Activated CD4-positive, alpha-beta T cell treated with anti-CD3 and anti-CD28 coated beads for 48 hours (primary cell): ENCODE data around the gene ANKIB1.

ENCODE experiments used
- DNase-seq: peaks from one replicate; pipeline ENCODE4 v3.0.0-alpha.2; 2020

ANKIB1 gene

GRCh38 chr7:92266415-92267241 is 20.9 kb downstream of the ANKIB1 start:
- DNase-seq: no peak

GRCh38 chr7:92268921-92269320 is 23.1 kb downstream of the ANKIB1 start:
- DNase-seq: no peak

DNA sequence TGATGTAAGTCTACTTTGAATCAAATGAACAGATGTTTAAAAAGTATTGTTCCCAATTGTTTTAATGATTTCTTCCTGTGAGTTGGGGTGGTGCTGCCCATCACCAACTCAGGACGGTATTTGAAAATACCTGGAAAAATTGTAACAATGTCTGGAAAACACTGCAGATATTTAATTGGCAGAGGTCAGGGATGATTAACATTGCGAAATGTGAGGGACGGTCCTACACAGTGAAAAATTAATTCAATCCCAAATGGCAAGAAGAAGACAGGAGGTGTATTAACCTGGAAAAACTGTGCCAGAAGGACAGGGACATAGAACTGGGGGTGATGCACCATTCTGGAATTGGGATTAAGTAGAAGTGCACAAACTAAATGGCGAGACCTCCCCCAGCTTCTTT is 29.6 kb downstream of the ANKIB1 start:
- DNase-seq: no peak

- no peak for DNase-seq
Measured at GRCh38 chr7:92276460-92276864, 30.7 kb downstream of the ANKIB1 start.

- no peak for DNase-seq
Measured at GRCh38 chr7:92279396-92280031, 33.7 kb downstream of the ANKIB1 start.

GRCh38 chr7:92281031-92281430 is 35.3 kb downstream of the ANKIB1 start:
- no peak for DNase-seq

DNA sequence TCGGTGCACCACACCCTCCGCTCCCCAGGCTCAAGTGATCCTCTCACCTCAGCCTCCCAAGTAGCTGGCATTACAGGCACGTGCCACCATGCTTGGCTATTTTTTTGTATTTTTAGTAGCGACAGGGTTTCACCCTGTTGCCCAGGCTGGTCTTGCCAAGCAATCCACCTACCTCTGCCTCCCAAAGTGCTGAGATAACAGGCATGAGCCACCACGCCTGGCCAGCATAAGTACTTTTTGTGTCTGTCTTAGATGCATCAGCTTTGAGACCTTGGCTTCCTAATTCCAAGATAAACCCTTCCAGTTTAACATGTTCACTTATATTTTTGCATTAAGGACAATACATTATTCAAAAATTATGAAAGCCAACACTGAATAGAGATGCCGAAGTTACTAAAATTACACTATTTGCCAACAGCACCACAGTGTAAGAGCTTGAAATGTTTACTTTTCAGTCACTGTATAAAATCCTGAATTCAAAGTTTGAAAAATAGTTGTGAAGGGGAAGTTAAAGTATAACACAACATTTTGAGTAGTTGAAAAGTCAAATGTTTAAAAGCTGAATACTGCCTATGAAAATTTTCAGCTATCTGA is 36.5 kb downstream of the ANKIB1 start:
- DNase-seq: no peak

DNA sequence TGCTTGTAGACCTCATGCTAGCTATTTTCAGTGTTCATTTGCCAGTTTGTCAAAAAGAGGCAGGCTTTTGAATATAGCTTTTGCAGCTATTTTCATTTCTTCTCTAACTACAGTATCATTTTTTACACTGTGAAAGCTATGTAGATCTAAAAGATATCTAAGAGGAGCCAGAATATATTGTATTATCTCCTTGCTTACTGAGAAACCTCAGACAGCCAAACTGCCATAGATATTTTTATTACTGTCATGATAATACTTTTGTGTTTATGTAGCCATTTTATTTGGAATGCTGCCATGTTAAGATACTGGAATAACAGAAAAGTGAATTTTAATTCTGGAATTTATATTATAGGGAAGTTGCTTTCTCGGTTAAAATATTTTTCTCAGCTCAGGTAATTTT is 37.2 kb downstream of the ANKIB1 start:
- no peak for DNase-seq

- DNase-seq: no peak
Measured at GRCh38 chr7:92289321-92289720, 43.5 kb downstream of the ANKIB1 start.

DNA sequence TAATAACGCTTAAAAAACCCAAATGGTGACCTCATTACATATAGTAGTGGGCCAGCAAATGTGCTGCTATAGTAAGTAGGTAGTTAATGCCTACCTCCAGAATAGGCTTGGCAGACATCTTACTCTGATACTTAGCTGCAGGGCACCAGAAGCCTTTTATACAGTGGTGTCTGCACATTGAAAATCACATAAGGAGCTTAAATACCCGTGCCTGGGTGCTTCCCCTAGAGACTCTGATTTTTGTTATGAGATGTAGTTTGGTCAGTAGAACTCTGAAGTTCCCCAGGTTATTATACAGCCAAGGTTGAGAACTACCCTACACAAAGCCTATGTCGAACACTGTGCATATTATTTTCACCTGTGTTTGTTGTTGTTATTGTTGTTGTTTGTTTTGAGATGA is 47.2 kb downstream of the ANKIB1 start:
- no peak for DNase-seq

DNA sequence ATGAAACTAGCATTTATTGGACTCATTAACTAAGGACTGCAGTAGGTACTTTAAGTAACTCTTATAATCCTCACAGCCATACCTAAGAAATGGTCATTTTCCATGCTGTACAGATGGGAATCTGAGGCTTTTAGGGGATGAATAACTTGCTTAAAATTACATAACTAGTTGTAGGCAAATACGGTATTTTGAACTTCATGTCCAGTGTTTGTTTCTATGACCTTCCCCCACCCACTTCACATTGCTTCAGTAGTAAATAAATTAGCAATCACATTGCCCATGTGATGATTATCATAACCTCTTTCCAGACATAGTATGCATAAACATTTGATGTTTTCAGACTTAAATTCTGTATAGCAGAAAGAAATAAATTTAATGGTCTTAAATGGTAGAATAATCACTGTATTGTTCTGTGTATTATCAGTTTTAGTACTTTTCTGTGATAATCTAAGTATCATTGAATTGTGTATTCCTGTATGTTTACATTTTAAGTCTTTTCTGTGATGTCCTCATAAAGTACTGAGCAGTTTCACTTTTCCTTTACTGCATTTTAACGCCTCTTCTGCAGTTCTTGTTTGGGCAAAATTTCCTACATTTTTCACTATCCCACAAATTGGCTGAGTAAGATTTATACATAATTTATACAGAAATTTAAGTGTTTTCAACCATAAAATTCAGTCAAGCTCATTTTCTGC is 48.3 kb downstream of the ANKIB1 start:
- no peak for DNase-seq

GRCh38 chr7:92295391-92295790 is 49.6 kb downstream of the ANKIB1 start:
- DNase-seq: no peak

GRCh38 chr7:92296235-92296634 is 50.5 kb downstream of the ANKIB1 start:
- no peak for DNase-seq

GRCh38 chr7:92296880-92297445 is 51.2 kb downstream of the ANKIB1 start:
- DNase-seq: no peak

- DNase-seq: no peak
Measured at GRCh38 chr7:92297736-92298135, 52.0 kb downstream of the ANKIB1 start.

DNA sequence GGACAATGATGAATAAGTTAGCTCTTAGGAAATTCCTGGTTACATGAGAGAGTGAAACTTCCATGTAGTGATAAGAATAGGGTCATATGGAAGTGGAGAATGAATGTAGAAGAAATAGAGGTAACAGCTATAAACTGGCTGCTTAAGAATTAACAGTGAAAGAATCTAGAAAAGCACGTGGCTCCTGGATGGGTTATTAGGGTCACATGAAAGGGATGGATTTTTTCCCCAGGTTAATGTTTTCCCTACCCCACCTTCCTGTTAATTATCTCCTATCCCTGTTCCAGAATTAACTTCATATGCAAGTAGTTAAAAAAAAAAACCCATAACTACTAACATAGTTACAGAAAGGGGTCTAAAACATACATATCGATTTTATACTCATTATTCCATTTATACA is 58.0 kb downstream of the ANKIB1 start:
- no peak for DNase-seq

GRCh38 chr7:92304406-92304893 is 58.7 kb downstream of the ANKIB1 start:
- no peak for DNase-seq

DNA sequence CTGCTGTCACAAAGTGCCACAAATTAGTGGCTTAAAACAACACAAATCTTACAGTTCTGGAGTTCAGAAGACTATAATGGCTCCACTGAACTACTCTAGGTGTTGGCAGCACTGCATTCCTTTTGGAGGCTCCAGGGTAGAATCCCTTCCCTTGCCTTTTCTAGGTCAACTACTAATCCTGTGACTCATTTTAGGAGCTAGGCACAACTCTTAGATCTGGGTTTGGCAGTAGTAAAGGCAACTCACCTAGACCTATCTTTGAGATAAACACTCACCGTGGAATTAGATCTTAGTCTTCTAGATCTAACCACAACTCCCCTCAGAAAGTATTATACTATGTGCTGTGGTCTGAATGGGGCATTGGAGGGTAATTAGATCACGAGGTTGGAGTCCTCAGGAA is 60.4 kb downstream of the ANKIB1 start:
- DNase-seq: no peak

DNA sequence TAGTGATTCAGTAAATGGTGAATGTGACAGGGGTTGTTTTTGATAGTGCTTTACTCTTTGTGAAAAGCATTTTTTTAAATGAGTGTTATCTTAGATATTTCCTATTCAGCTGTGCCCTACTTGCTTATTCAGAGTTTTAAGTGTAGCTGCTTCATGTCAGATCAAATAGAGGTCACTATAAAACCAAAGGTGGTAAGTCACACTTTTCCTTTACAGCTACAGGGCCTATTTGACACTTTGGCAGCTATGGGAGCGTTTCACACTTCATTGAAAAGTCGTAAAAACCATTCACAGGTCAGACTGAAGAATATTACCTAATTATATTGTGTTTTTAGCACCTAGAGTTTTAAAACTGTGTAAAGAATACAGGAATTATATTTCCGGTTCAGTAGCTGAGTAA is 67.3 kb downstream of the ANKIB1 start:
- no peak for DNase-seq

- no peak for DNase-seq
Measured at GRCh38 chr7:92319243-92319642, 73.5 kb downstream of the ANKIB1 start.

DNA sequence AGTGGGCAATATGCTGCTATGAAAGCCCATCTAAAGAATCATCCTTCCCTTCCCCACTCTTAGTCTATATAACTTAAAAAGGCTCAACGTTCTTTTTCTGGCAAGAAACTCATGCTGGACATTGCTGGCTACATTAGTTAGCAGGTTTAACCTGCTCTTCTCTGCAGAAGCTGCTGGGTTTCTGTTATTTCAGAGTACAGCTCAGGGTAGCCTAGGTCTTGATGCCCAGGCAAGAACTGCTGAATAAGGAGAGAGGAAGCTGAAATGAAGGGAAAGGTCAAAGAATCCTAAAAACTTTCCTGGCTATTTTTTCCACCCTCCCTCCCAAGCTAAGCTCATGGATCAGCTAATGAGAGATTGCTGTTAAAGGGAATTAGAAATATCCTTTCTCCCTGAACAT is 79.4 kb downstream of the ANKIB1 start:
- no peak for DNase-seq

DNA sequence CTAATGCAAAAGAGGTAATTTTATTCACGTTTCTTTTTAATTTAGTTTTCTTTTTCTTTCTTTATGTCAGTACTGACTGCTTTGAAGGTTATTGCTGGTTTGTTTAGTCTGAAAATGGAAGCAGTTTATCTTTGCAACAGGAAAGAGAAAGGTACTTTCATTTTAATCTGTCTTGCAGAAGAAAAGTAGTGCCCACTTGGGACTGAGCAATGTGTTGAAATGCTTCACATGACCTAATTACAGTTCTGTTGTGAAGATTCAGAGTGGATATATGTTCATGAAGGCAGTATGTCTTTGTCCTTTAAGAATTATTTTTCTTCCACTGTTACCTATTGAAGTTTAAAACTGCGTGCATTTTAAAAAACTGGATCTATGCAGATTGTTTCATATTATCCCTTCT is 80.1 kb downstream of the ANKIB1 start:
- DNase-seq: no peak

- no peak for DNase-seq
Measured at GRCh38 chr7:92330835-92331438, 85.2 kb downstream of the ANKIB1 start.
